HG03457 (cell line): ENCODE measurements around the gene IER2.
"Not testable (repeated sequence)": the region's sequence is repeated elsewhere in the genome, so short reads cannot be mapped to it uniquely, and the experiment has no call there.

Source experiments
- ATAC-seq: cut with Tn5 transposase; IDR thresholded peaks from one replicate; pipeline ENCODE4 v1.9.1; 2021; ENCODE audit warnings: moderate number of reproducible peaks; ENCODE audit not compliant: unreplicated experiment

The IER2 gene

GRCh38 chr19:13138171-13138915 lies 11.9 kb upstream of the IER2 start:
- no peak for ATAC-seq

- no peak for ATAC-seq
Observed at GRCh38 chr19:13138916-13139198, 11.4 kb upstream of the IER2 start.

GRCh38 chr19:13139633-13140311 lies 10.4 kb upstream of the IER2 start:
- no peak for ATAC-seq

- ATAC-seq, result no peak
Observed at GRCh38 chr19:13146763-13147563, 3.2 kb upstream of the IER2 start.

GRCh38 chr19:13149173-13149627 lies 1.0 kb upstream of the IER2 start:
- not testable (repeated sequence) for ATAC-seq

GRCh38 chr19:13149628-13150186 lies 504 bp upstream of the IER2 start:
- ATAC-seq, result no peak

- ATAC-seq, result no peak
Observed at GRCh38 chr19:13150931-13151604, 857 bp downstream of the IER2 start.

- ATAC-seq, result peak; percentile 27
Observed at GRCh38 chr19:13151605-13152355, 1.6 kb downstream of the IER2 start.

- ATAC-seq, result no peak
Observed at GRCh38 chr19:13152356-13152973, 2.3 kb downstream of the IER2 start.

- no peak for ATAC-seq
Observed at GRCh38 chr19:13152974-13153568, 2.9 kb downstream of the IER2 start.

- no peak for ATAC-seq
Observed at GRCh38 chr19:13153569-13154240, 3.5 kb downstream of the IER2 start.

- no peak for ATAC-seq
Observed at GRCh38 chr19:13154241-13154778, 4.1 kb downstream of the IER2 start.

- no peak for ATAC-seq
Observed at GRCh38 chr19:13154911-13155471, 4.8 kb downstream of the IER2 start.

GRCh38 chr19:13155472-13156359 lies 5.5 kb downstream of the IER2 start:
- no peak for ATAC-seq

GRCh38 chr19:13159713-13160112 lies 9.5 kb downstream of the IER2 start:
- ATAC-seq, result no peak

- no peak for ATAC-seq
Observed at GRCh38 chr19:13160557-13160956, 10.3 kb downstream of the IER2 start.
